ENCODE results near the gene ZC3H12C. TPM values are rescaled to one million over a fixed set of nuclear protein-coding genes. Genes with fewer than 3 reads are reported as not detected.

Gene ZC3H12C
- total and polyA plus RNA-seq, 10 of the 15 experiments (the other 5 are each of a cell fraction or from before 2014, with no cell fraction given) = 0.31 to 31.0 (median 3.7) TPM

DNA sequence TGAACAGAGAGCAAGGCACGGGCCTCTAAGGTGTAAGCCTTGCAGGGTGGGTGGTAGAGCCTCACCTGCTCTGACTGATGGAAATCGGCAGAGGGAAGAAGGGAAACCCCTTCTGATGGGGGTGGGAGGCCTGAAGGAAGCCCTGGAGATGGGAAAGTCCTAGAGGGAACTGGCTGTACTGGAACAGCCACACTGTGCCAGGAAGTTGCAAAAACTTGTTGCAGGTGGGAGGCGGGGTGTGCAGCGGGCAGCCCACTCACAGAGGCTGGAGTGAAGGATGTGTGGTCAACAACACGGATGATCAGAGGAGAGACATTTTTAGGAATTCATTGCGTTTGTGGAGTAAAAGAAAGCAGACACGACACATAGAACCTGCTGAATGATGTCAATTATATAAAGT is 91.3 kb downstream of the ZC3H12C start:
- Histone ChIP-seq H3K36me3 (ENCODE audit: control insufficient read depth in 2 of 2, insufficient read depth in 2 of 2, low read length in 1 of 2) (no peaks in the 10 kb centered on the region), H3K9me3 (replicated peaks; ENCODE audit: control insufficient read depth, insufficient read depth, low read length) (no peaks in the 10 kb centered on the region), H3K9ac (ENCODE audit: control insufficient read depth, insufficient read depth, low read length) (no peak overlapping the region), H3K4me2 (ENCODE audit: control insufficient read depth, insufficient read depth) (no peak overlapping the region), H3K79me2 (ENCODE audit: control insufficient read depth, insufficient read depth, low read length) (no peaks in the 10 kb centered on the region), H3K27ac (ENCODE audit: control insufficient read depth, insufficient read depth) (no peak overlapping the region), H3K27me3 (replicated peaks in 1 of 2; ENCODE audit: control insufficient read depth in 2 of 2, insufficient read depth in 2 of 2, low read length in 1 of 2) (peaks cover 0 to 3% of the 10 kb centered on the region in 2 experiments; a peak in 2 of 4 replicates), H3K4me3 (no peak overlapping the region), H3K4me1 (ENCODE audit: control insufficient read depth, insufficient read depth, low read length) (0 out of 2 replicates have a peak, but pooled peaks cover 3% of the 10 kb centered on the region), H2AFZ (ENCODE audit: control insufficient read depth, low read depth, low read length) (no peak overlapping the region), H4K20me1 (ENCODE audit: control insufficient read depth, insufficient read depth) (no peaks in the 10 kb centered on the region)
- ChIA-PET CTCF (interaction anchor here (0.7 kb wide), 1 partner anchor 200 kb away, joined by 3 read pairs; no protein-coding TSS in a partner anchor), RAD21 (ENCODE audit: unreplicated experiment) (interaction anchor here (1.9 kb wide), 1 partner anchor 332 kb away, joined by 5 read pairs; no protein-coding TSS in a partner anchor), SMC1A (ENCODE audit: uncharacterized antibody, unreplicated experiment) (interaction anchor here (1.0 kb wide), 1 partner anchor 238 kb away, joined by 3 read pairs; no protein-coding TSS in a partner anchor), POLR2A (no interaction called here)
- no peak for DNase-seq (ENCODE audit: low read depth, low spot score)
- ATAC-seq = no peak; the same call in 2 of the 3 replicates
- TF ChIP-seq, protein P1, sequence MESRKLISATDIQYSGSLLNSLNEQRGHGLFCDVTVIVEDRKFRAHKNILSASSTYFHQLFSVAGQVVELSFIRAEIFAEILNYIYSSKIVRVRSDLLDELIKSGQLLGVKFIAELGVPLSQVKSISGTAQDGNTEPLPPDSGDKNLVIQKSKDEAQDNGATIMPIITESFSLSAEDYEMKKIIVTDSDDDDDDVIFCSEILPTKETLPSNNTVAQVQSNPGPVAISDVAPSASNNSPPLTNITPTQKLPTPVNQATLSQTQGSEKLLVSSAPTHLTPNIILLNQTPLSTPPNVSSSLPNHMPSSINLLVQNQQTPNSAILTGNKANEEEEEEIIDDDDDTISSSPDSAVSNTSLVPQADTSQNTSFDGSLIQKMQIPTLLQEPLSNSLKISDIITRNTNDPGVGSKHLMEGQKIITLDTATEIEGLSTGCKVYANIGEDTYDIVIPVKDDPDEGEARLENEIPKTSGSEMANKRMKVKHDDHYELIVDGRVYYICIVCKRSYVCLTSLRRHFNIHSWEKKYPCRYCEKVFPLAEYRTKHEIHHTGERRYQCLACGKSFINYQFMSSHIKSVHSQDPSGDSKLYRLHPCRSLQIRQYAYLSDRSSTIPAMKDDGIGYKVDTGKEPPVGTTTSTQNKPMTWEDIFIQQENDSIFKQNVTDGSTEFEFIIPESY (IDR thresholded peaks at IDR 0.05) = no peak
- no peak for TF ChIP-seq SPI1 (IDR thresholded peaks at IDR 0.05; ENCODE audit: borderline replicate concordance, insufficient read depth, low read depth, low read length)
- no peak for TF ChIP-seq YY1 (IDR thresholded peaks at IDR 0.05; ENCODE audit: low read depth, low read length)
- no peak for TF ChIP-seq TCF3 (IDR thresholded peaks at IDR 0.05; ENCODE audit: borderline replicate concordance, insufficient read depth, low read depth, low read length)
- FAIRE-seq = no peak
- intact Hi-C loops (cut with micrococcal nuclease; ENCODE audit: unreplicated experiment) (no loop called here), in situ Hi-C loops (cut with MboI) (no loop called here)
- BruUV-seq (replicated peaks) = no TSS peak
- 36% methylated on average over 7 of the region's 7 CpGs for WGBS (ENCODE audit: insufficient coverage, insufficient replicate concordance, low lambda C conversion rate, missing lambda C conversion rate)
